HG02852 (cell line): ENCODE results near the gene SMS.
"Not testable (repeated sequence)": the region's sequence is repeated elsewhere in the genome, so short reads cannot be mapped to it uniquely, and the experiment has no call there.

Experiments used
- ATAC-seq: cut with Tn5 transposase; IDR thresholded peaks from one replicate; pipeline ENCODE4 v1.9.1; 2021; ENCODE audit warnings: mild to moderate bottlenecking, moderate library complexity; ENCODE audit not compliant: unreplicated experiment

The SMS gene

DNA sequence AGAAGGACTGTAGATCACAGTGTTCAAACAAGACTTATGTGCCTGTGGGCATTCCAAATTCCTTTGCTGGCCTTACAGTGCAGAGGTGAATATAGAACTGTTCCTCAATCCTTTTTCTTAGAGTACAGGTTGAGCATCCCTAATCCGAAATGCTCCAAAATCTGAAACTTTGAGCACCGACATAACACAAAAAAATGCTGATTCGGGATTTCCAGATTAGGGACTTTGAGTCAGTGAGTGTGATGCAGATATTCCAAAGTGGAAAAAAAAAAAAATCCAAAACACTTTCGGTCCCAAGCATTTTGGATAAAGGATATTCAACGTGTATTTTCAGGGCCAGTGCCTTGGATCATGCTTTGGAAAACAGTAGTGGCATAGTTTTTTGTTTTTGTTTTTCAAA lies 9.2 kb downstream of the SMS start:
- ATAC-seq = no peak

DNA sequence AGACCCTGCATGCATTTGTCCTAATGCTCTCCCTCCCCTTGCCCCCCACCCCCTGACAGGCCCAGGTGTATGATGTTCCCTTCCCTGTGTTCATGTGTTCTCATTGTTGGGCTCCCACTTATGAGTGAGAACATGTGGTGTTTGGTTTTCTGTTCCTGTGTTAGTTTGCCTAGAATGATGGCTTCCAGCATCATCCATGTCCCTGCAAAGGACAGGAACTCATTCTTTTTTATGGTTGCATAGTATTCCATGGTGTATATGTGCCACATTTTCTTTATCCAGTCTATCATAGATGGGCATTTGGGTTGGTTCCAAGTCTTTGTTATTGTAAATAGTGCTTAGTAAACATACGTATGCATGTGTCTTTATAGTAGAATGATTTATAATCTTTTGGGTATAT lies 10.0 kb downstream of the SMS start:
- not testable (repeated sequence) for ATAC-seq

DNA sequence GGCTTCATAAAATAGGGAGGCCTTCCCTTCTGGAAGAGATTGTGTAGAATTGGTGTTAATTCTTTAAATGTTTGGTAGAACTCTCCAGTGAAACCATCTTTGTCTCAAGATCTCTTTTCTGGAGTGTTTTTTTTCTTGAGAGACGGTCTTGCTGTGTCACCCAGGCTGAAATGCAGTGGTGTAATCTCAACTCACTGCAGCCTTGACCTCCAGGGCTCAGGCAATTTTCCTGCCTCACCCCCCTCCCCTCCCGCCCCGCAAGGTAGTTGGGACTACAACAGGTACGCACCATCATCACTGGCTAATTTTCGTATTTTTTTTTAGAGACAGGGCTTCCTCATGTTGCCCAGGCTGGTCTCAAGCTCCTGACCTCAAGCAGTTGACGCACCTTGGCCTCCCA lies 12.1 kb downstream of the SMS start:
- no peak for ATAC-seq

DNA sequence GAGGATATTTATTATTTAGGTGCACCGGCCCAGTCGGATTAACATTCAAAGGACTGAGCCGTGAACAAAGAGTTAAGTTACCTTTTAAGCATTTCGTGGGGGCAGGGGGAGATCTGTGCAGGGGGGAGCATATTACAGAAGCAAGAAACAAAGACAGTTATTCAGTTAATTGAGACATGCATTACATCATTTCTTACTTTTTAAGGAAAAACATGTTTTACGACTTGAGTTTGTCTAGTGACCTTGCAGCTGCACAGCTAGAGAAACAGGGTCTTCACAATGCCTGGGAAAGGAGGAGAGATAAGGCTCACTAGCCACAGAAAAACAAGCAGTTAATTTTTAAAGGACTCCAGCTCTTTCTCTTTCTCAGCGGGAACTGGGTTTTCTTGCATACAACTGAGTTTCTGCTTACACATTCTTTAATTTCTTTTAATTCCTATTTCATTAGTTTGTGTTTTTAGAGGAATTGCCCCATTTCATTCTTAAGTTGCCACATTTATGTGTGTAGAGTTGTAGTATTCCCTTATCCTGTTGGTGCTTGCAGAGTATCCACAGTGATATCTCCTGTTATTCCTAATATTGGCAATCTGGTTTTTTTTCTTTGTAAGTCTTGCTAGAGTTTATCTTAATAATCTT lies 12.8 kb downstream of the SMS start:
- not testable (repeated sequence) for ATAC-seq

DNA sequence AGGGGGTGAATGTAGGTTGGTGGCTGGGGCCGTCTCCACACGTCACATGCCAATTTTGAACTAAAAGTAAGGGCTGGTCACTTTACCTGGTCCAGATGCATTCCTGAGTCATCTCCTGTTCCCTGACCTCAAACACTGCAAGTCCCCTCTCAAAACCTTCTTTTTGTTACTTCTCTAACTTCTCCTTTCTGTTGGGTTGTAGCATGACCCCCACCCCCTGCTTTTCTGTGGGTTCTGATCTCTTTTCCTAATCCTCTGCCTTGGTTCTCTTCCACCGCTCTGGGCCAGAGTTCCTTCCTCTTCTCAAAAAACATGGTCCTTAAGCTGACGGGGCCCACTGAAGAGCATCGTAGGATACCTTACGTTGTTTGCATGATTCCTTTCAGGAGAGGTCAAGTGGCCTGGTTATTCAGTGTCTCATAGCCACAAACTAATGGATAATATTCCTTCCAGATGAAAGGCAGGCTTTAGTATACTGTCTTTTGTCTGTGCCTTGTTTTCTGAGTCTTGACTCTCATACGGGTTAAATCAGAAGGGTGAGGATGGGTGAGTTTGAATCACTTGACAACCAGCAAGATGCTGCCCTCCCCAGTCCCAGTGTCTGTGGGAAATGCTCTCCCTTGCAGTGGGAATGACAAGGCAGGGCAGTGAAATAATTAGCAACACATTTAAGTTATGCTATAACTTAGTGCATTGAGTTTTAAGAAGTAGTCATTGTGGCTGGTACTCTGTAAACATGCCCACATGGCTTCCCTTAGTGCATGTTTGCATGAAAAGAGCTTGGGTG lies 15.1 kb downstream of the SMS start:
- ATAC-seq = no peak

DNA sequence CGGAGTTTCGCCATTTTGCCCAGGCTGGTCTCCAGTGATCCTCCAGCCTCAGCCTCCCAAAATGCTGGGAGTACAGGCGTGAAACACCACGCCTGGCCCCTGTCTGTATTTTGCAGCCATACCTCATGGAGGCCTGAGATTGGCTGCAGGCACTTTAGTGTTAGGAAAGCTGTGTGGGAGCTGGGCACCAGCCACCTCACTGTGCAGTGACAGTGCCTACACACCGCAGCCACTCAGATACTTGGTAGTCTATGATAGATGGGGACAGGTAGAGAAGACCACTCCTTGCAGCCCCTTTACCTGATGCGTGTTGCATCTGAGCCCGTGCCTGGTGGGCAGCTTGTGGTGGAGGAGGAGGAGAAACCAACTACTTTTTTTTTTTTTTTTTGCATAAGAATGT lies 16.3 kb downstream of the SMS start:
- ATAC-seq = no peak

DNA sequence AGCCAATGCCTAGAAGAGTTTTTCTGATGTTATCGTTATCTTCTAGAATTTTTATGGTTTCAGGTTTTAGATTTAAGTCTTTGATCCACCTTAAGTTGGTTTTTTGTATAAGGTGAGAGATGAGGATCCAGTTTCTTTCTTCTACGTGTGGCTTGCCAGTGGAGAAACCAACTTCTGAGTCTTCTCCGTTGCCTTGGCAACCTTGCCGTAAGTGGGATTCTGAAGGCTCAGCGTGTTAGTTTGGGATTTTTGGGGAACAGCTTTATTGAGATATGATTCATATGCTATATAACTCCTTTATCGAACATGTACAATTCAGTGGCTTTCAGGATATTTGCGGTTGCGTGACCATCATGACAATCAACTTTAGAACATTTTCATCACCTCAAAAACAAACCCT lies 17.7 kb downstream of the SMS start:
- ATAC-seq = no peak

DNA sequence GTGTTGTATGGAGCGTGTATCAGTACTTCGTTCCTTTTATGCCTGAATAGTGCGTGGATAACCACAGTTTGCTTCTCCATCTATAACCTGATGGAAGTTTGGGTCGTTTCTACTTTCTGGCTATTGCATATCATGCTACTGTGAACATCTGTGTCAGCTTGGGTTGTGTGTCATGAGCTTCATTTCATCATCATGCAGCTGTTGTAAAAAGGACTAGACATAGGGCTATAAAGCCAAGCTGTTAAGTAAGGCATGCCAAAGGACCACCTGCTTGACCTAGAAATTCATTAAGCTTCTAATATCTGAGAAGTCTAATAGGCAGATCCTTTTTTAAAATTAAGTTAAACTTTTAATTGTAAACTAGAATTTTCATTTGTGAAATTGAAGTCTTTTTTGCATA lies 18.4 kb downstream of the SMS start:
- ATAC-seq = no peak

DNA sequence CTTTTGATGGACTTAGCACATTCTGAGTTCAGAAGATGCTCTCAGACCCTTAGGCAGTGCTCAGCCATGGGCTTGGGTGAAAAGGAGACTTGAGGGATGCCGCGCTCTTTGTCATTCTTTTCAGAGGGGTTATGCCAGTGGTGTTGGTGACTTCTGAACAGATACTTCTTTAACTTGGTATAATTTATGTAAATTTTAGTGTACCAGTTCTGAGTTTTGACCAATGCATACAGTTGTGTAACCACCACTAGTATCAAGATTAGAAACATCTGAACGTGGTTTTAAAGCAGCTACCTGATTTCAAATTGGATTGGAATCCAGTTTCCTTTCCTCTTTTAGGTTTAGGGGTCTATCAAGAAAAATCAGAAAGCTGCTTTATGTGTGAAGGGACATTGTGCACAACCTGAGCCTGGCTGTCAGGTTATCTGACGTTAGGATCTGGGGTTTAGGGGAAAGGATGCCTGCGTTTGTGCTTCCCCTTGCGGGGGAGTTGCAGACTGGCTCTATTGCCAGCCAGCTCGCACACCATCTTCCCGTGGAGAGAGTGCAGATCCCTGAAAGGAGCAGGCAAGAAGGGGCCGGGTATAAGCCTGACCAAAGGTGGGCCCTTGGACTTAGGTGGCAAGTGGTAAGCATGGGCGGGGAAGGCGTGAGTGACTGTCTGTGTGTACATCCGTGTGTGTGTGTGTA lies 19.0 kb downstream of the SMS start:
- no peak for ATAC-seq

DNA sequence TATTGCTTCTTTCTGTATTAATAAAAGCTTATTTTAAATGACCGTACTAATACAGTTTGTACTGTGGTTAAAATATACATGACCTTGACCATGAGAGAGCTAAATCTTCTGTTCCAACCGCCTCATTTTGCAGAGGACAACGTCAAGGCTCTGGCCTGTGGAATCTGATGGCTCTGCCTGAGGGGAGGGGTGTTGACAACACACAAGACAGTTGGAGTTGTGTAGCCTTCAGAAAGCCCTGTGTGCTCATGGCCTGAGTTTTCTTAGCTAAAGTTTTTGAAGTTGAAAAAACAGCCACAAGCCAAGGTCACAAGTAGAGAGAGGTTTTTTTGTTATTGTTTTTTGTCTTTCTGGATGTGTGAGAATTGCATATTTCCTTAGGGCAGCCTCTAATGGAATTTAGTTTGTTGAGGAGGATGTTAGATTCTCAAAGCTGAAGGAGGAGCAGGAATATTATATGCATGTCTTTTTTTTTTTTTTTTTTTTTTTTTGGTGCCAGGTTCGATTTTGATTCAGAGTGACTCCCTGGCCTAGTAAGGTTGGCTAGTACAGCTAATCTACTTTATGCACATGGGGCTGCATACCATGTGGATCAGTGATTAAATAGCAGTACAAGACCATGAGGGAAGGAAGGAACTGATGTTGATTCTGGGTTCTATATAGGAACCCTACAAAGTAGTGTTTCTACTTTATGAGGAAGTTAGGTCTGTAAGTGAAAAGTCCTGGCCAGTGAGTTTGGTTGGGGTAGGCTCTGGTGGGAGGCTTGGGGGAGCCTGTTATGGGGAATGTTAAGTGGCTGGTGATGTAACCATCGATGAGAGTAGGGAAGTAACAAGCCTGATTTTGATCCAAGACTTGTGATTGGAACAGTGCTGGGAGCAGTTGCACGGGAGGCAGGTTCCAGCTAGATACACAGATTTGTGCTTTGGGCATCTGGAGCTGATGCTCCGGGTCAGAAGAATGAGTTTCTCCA lies 20.3 kb downstream of the SMS start:
- no peak for ATAC-seq

DNA sequence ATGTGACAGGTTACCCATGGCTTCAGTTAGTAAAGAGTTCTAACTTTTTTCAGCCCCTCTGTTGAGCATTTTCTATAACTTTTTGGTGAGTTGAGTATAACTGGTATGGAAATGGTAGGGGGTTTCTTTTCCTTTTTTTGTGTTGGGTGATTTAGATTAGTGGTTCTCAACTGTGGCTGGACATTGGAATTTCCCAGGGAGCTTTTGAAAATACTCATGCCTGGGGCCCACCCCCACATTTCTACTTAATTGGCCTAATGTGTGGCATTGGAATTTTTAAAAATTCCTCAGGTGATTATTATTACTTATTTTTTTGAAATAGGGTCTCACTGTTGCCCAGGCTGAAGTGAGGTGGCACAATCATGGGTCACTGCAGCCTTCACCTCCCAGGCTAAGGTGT lies 21.9 kb downstream of the SMS start:
- no peak for ATAC-seq

DNA sequence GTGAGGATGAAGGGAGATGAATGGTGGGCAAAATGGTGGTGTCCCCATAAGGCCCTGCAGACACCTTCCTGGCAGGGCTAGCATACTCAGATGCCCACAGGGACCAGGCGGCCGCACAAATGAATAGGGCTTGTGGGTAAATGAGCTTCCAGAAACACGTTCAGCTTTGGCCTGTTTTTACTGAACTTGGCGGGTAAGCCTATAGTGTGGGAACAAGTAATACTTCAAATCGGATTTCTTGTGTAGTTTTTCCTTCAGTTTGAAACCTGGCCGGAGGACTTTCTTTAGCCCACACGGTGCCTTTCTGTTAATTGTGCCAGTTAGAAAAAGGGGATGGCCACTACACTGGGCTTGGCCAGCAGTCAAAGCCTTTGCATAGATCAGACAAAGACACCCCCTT lies 22.8 kb downstream of the SMS start:
- ATAC-seq = no peak

DNA sequence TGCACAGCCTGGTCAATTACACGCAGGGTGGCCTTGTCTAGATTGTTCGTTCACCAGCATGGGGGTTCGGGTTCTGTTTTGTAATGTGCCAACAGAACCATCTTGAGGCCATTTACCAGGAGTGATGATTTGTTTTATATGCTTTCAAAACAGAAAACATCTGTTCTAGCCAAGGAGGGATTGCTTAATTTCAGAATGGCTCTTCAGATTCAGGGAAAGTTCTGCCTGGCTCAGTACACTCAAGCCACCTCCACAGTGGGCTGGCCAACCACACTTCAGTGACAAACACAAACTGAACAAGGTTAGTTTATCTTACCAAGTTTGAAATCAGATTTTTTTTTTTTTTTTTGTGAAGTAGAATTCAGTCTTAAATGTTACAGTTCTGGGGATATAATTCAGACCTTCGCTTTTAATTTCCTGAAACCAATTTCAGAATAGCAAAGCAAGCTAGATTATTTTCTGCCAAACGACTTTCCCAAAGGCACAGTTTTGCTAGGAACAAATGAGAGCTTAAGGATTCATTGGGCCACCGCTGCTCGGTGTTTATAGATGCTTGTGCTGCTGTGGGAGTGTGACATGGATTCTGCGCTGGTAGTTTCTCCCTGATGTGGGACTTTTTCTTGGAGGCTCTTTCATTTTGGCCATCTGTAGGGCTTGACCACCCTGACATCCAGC lies 23.4 kb downstream of the SMS start:
- no peak for ATAC-seq

DNA sequence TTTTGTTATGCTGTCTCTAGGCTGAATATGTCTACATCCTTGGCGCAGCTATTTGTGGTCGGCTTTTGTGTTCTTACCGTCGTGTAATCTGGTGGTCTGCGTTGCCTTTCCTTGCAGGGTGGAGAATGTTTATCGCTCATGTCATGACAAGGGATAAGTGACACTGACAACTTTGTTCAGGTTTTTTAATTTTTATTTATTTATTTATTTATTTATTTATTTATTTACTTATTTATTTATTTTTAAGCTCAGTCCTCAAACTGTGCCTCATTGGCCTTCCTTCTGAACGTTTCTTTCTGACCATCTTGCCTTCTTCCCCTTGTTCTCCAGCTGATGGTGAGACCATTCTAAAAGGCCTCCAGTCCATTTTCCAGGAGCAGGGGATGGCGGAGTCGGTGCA lies 26.4 kb downstream of the SMS start:
- ATAC-seq = no peak

DNA sequence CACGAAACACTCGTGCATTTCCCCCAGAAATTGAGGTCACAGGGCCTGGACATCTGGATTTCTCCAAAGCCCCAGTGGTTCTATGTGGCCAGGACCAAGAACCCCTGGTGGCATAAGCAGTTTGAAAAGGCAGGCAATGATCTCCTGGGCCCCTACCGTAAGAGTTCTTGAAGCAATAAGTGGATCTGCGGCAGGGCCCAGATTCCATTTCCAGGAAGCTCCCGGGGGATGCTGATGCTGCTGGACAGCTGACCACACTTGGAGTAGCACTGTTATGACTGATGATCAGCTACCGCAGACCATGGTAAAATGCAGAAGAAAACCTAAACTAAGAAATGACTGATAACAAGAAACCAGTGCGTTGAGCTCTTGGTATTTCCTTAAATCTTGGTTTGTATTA lies 27.8 kb downstream of the SMS start:
- no peak for ATAC-seq

DNA sequence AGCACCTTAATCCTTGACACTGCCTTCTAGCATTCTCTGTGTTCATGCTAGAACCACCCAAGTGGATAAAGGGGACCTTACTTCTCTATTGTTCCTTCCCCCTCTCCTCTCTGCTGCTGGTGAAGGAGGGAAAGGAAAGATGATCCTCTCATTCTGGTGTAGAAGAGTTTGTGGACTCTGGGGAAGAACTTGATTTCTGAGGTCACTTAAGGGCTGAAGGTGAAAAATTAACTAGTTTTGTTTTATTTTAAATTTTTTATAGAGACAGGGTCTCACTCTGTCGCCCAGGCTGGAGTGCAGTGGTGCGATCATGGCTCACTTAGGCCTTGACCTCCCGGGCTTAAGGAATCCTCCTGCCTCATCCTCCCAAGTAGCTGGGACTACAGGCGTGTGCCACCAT lies 29.8 kb downstream of the SMS start:
- ATAC-seq = no peak

DNA sequence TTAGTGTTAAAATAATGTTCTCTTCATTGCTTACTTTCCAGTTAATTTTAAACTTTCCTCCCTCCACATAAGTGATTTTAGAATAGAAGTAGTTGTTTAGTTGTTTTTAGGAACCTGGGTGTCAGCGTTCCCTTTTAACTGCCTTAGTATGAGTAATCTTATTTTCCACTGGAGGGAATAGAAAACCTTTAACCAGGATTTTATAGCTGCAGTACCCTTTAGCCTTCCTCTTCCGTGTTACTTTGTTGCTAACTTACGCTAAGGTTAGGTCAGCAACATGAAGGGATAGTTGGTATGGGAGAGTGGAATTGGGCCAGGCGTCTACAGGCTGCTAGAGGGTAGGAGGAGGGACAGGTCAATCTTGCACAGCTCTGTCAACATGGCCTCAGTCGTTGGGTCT lies 31.5 kb downstream of the SMS start:
- no peak for ATAC-seq

DNA sequence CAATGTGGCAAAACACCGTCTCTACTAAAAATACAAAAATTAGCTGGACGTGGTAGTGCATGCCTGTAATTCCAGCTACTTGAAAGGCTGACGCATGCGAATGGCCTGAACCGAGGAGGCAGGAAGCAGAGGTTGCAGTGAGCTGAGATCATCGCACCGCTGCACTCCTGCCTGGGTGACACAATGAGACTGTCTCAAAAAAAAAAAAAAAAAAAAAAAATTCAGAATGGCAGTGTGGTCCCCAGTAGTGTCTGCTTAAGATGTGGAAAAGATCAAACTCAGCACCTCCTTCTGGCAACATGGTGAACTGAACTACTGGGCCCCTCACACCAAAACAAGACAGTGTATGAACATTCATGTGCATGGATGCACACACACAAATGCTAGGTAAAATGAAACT lies 32.2 kb downstream of the SMS start:
- ATAC-seq = no peak

DNA sequence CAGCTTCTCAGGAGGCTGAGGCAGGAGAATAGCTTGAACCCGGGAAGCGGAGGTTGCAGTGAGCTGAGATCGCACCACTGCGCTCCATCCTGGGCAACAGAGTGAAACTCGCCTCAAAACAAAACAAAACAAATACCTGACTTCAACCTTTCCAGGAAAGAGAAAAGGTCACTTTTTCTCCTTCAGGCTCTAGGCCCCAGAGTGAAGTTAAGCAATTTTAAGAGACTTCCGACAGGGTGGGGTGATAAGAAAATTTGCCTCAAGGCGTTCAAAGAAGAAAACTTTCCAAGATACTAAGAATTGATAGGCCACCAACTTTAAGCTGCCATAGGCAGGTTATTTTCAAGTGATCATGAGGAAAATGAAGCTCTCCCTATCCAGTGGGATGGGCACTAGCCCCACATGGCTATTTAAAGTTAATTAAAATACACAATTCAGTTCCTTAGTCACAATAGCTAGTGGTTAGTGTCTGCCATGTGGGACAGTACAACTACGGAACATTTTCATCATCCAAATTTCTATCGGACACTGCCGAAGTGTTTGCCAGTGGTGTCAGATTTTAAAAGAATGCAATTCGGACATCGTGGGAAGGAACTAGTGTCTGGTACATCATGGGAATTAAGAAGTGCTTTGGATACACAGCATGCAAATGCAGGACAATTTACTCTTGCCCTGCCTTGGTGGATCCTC lies 33.0 kb downstream of the SMS start:
- no peak for ATAC-seq

DNA sequence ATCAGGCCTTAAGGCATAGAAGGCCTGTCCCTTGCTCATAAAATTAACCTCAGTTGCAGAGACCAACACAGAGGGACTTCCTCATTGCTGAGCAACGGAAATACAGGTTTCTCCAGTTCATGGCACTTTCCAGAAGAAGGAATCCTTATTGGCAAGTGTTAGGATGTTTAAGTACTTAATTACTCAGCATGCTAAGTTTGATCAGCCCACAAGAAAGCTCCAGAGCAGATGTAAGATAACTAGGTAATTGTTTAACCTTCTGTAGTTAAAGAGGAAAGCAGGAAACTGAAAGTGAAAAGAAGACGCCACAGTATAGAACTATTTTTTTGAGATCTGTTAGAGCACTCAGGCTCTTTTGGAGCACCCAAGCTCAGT lies 33.5 kb downstream of the SMS start:
- ATAC-seq = peak; percentile 72
